HFFc6 (cell line): ENCODE measurements around the gene PELI3. TPM values are rescaled to one million over a fixed set of nuclear protein-coding genes. Genes with fewer than 3 reads are reported as not detected.
A peak's percentile ranks its signal among the peaks of the same experiment; 100 is the strongest.

Source experiments
- DNase-seq: peaks from one replicate; pipeline ENCODE4 v3.0.0-alpha.2; 2018
- H3K27ac Mint-ChIP-seq: 2 replicates; pipeline ENCODE4 v1.8.0; 2020; ENCODE audit warnings: mild to moderate bottlenecking, mixed read lengths
- H3K27me3 Mint-ChIP-seq: 2 replicates; pipeline ENCODE4 v1.8.0; 2021; ENCODE audit warnings: mild to moderate bottlenecking, moderate library complexity, mixed read lengths; ENCODE audit not compliant: insufficient read depth
- H3K36me3 Mint-ChIP-seq: 2 replicates; pipeline ENCODE4 v1.8.0; 2021; ENCODE audit warnings: low read depth, mixed read lengths
- H3K4me1 Mint-ChIP-seq: 2 replicates; pipeline ENCODE4 v1.8.0; 2020; ENCODE audit warnings: low read depth, mixed read lengths
- H3K4me3 Mint-ChIP-seq: 2 replicates; pipeline ENCODE4 v1.8.0; 2020; ENCODE audit warnings: mild to moderate bottlenecking, moderate library complexity, mixed read lengths
- H3K9me3 Mint-ChIP-seq: 2 replicates; pipeline ENCODE4 v1.8.0; 2020; ENCODE audit warnings: mild to moderate bottlenecking, mixed read lengths
- CTCF ChIP-seq: fragments of 200-600 bp; sonication (generic); IDR thresholded peaks from 2 replicates; pipeline ENCODE4 v1.5.0; 2021; ENCODE audit warnings: antibody characterized with exemption, mild to moderate bottlenecking
- long read RNA-seq: library from polyadenylated mRNA; unstranded; transcript quantifications from one replicate; pipeline ENCODE4 v2.0.0, GENCODE V29; 2019
- total RNA-seq, 6 experiments: library from RNA; stranded (reverse); fragmentation: NEBNext Ultra II Directional; extraction: Animal tissue kit (Norgen Biotek cat#: 25700); gene quantifications; 2 replicates in 1 of 6; 3 replicates in 5 of 6; pipeline ENCODE4 v1.2.3, GENCODE V29; 2021

Gene PELI3
- 1 to 10 TPM; 6.7 to 8.0 (median 7.2) TPM for total RNA-seq
- long read RNA-seq, partial matches to known transcripts, result 0 of 2 reads
- long read RNA-seq, other reads (novel, unspliced or antisense), result 0 of 2 reads

GRCh38 chr11:66466225-66467033 lies at the start of gene PELI3:
PELI3 (plus strand) TSS chr11:66466905; CDS start chr11:66468129, 1,224 bp downstream.
- Mint-ChIP-seq H3K27ac (peak within 1 kb of the TSS; percentile 41; the same call in 1 of the 2 replicates), H3K4me3 (peak within 1 kb of the TSS; percentile 88), H3K27me3 (peaks cover 7% of the 10 kb centered on the region), H3K4me1 (peaks cover 12% of the 10 kb centered on the region; the same call in 1 of the 2 replicates), H3K36me3 (peaks cover 8% of the 10 kb centered on the region), H3K9me3 (peaks cover 18% of the 10 kb centered on the region)
- TF ChIP-seq CTCF, result no peak
- DNase-seq, result peak; percentile 79

GRCh38 chr11:66417000-66417399 lies 49.7 kb upstream of the PELI3 start:
- DNase-seq, result no peak
- Mint-ChIP-seq H3K9me3 (peaks cover 6% of the 10 kb centered on the region; the same call in 1 of the 2 replicates), H3K36me3 (peaks cover 4% of the 10 kb centered on the region; the same call in 1 of the 2 replicates), H3K4me3 (no peak overlapping the region), H3K4me1 (peaks cover 32% of the 10 kb centered on the region), H3K27ac (no peak overlapping the region), H3K27me3 (peaks cover 18% of the 10 kb centered on the region)
- no peak for TF ChIP-seq CTCF

GRCh38 chr11:66418168-66418985 lies 48.3 kb upstream of the PELI3 start:
- Mint-ChIP-seq H3K4me3 (peak overlapping the region; percentile 71), H3K4me1 (peaks cover 32% of the 10 kb centered on the region), H3K9me3 (peaks cover 6% of the 10 kb centered on the region; the same call in 1 of the 2 replicates), H3K36me3 (peaks cover 4% of the 10 kb centered on the region; the same call in 1 of the 2 replicates), H3K27me3 (peaks cover 18% of the 10 kb centered on the region), H3K27ac (peak overlapping the region; percentile 68)
- peak; percentile 69 for TF ChIP-seq CTCF
- DNase-seq, result peak; percentile 97

GRCh38 chr11:66418986-66419308 lies 47.8 kb upstream of the PELI3 start:
- Mint-ChIP-seq H3K9me3 (peaks cover 6% of the 10 kb centered on the region; the same call in 1 of the 2 replicates), H3K27ac (peak overlapping the region; percentile 68; the same call in 1 of the 2 replicates), H3K27me3 (peaks cover 15% of the 10 kb centered on the region), H3K36me3 (peaks cover 4% of the 10 kb centered on the region; the same call in 1 of the 2 replicates), H3K4me1 (peaks cover 32% of the 10 kb centered on the region), H3K4me3 (peak overlapping the region; percentile 71)
- TF ChIP-seq CTCF, result no peak
- DNase-seq, result no peak

GRCh38 chr11:66419825-66420224 lies 46.9 kb upstream of the PELI3 start:
- peaks cover 6% of the 10 kb centered on the region; the same call in 1 of the 2 replicates for H3K9me3 Mint-ChIP-seq
- H3K27ac Mint-ChIP-seq, result no peak overlapping the region
- H3K27me3 Mint-ChIP-seq, result peaks cover 12% of the 10 kb centered on the region
- TF ChIP-seq CTCF, result no peak
- H3K36me3 Mint-ChIP-seq, result peaks cover 4% of the 10 kb centered on the region; the same call in 1 of the 2 replicates
- peaks cover 27% of the 10 kb centered on the region for H3K4me1 Mint-ChIP-seq
- no peak overlapping the region for H3K4me3 Mint-ChIP-seq
- no peak for DNase-seq
